VCaP (cell line): Measurements from ENCODE around the gene OGDH.

Experiments
- H3K27ac ChIP-seq: fragments of 450-650 bp; 2 replicates; pipeline ENCODE4 v1.5.1; 2017
- CTCF ChIP-seq: fragments of 450-650 bp; conservative IDR thresholded peaks from 2 replicates; pipeline ENCODE4 v1.5.1; 2017; ENCODE audit warnings: mild to moderate bottlenecking, moderate library complexity

OGDH gene

DNA sequence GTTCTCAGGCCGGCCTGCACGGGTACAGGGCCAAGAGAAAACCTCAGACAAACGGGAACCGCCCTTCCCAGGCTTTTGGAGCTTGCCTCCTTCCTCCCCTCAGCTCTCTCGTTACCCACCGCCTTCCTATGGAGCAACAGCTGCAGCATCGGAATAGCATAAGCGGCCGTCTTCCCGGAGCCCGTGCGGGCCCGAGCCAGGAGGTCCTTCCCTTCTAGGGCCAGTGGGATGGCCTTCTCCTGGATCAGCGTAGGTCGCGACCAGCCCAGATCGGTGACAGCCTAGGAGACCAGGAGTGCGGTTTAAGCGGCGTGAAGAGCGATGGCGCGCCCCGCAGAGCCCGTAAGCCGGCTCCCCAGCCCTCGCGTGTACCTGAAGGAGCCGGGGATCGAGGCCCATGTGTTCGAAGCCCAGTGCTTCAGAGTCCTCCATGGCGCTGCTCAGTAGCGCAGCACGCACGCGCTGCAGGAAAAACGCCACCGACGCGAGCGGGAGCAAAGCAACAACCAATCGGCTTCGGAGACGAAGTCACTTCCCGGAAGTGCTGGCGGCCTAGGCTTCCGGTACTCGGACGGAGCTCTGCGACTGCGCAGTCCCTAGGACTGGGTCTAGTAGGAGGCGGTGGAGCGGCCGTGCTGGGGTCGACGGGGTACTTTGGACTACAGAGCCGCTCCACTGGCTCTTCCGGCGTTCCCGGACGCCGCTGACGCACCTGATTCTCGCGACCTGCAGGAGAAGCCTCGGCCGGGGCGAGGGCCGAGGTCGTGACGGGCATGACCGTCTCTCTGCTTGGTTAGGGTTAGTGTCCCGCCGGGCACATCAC lies 32.8 kb upstream of the OGDH start, which contains the start of gene DDX56:
TSS of gene DDX56 (minus strand) at position 445 of the 823 bp plus-strand sequence. CDS start at position 432, 13 bp downstream.
- TF ChIP-seq CTCF = no peak
- peak within 1 kb of the TSS; percentile 93 for H3K27ac ChIP-seq

- H3K27ac ChIP-seq = peak overlapping the region; percentile 93
- no peak for TF ChIP-seq CTCF
Observed at GRCh38 chr7:44574287-44574872, 32.0 kb upstream of the OGDH start.

- TF ChIP-seq CTCF = no peak
- H3K27ac ChIP-seq = no peak overlapping the region; the same call in 1 of the 2 replicates
Observed at GRCh38 chr7:44575054-44575453, 31.4 kb upstream of the OGDH start.

- H3K27ac ChIP-seq = no peak overlapping the region
- no peak for TF ChIP-seq CTCF
Observed at GRCh38 chr7:44576228-44576627, 30.2 kb upstream of the OGDH start.

GRCh38 chr7:44580945-44581878 lies 25.2 kb upstream of the OGDH start:
- TF ChIP-seq CTCF = no peak
- H3K27ac ChIP-seq = peak overlapping the region; percentile 98

DNA sequence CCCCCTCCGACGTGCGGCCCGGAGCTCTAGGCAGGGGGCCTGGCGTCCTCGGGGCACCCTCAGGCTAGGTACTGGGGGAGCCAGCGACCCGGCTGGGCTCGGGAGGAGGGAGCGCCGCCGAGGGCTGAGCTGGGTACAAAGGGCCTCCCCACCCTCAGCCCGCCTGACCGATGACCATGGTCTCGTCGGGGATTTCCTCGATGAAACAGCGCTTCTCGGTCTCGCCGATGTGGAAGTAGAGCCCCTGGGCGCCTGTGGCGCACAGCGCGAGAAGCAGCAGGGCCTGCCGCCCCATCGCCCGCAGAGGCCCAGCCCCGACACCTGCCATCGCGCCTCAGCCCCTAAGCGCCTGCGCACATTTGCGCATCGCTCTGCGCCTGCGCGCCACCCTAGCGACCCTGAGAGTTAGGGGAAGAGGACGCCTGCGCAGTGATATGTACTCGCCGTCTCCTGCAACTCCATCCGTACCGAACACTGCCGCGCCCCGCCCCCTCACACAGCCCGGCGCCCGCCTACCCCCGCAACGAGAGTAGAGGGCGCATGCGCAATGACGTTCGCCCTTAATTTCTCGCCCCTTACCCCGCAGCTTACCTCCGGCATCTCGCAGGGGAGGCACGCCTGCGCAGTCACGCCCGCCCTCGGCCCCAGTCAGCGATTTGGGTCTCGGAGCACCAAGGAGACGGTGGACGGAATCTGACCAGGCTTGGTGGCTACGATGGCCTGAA lies 24.4 kb upstream of the OGDH start, which contains the start of gene TMED4:
TSS of gene TMED4 (minus strand) at position 353 of the 725 bp plus-strand sequence. CDS start at position 328, 25 bp downstream.
- peak within 1 kb of the TSS; percentile 98 for H3K27ac ChIP-seq
- no peak for TF ChIP-seq CTCF
